K562 (cell line): ENCODE results near the gene B4GALT5. TPM values are rescaled to one million over a fixed set of nuclear protein-coding genes. Genes with fewer than 3 reads are reported as not detected.
A peak's percentile ranks its signal among the peaks of the same experiment; 100 is the strongest.

Experiments used
- ATF3 ChIP-seq, 2 experiments: fragments of 450-650 bp in 1 of 2; sonication (generic) in 1 of 2; formaldehyde crosslinking in 1 of 2; IDR thresholded peaks in 1 of 2; conservative IDR thresholded peaks in 1 of 2; 2 replicates each; pipeline versions ENCODE4 v1.6.1 to v1.8.1; 2016 to 2023; ENCODE audit warnings: mild to moderate bottlenecking in 2 of 2, moderate library complexity in 2 of 2, inconsistent platforms in 1 of 2, missing genetic modification reagents in 1 of 2
- MGA ChIP-seq: fragments of 450-650 bp; IDR thresholded peaks from 2 replicates; pipeline ENCODE4 v1.6.1; 2016; ENCODE audit warnings: mild to moderate bottlenecking, moderate library complexity
- PPARD ChIP-seq: fragments of 250-450 bp; sonication (Bioruptor Pico); IDR thresholded peaks from 2 replicates; pipeline ENCODE4 v1.8.0; 2022; ENCODE audit warnings: inconsistent platforms, mild to moderate bottlenecking, moderate library complexity
- ZFPM2 ChIP-seq: fragments of 250-450 bp; sonication (Bioruptor Pico); IDR thresholded peaks from 2 replicates; pipeline ENCODE4 v1.5.1; 2022; ENCODE audit warnings: mild to moderate bottlenecking
- ZNF23 ChIP-seq: fragments of 250-450 bp; sonication (Bioruptor Pico); IDR thresholded peaks from 2 replicates; pipeline ENCODE4 v1.4.0; 2020; ENCODE audit warnings: mild to moderate bottlenecking
- ZNF384 ChIP-seq: IDR thresholded peaks from 2 replicates; pipeline ENCODE4 v1.6.1; 2012; ENCODE audit warnings: low read depth, low read length, improper control_type of control experiment
- ZNF449 ChIP-seq: fragments of 250-450 bp; sonication (Bioruptor Pico); IDR thresholded peaks from 2 replicates; pipeline ENCODE4 v1.8.0; 2022; ENCODE audit warnings: moderate library complexity, mild to moderate bottlenecking, inconsistent platforms
- ZNF695 ChIP-seq: fragments of 450-650 bp; formaldehyde crosslinking; IDR thresholded peaks from 2 replicates; pipeline ENCODE4 v1.4.0; 2020; ENCODE audit warnings: mild to moderate bottlenecking, moderate library complexity
- ZNF717 ChIP-seq: fragments of 250-450 bp; sonication (Bioruptor Pico); IDR thresholded peaks from 2 replicates; pipeline ENCODE4 v1.5.0; 2021
- polyA plus RNA-seq, 8 experiments: library from polyadenylated mRNA; depleted of rRNA in 4 of 8; stranded (reverse) in 5 of 8; unstranded in 3 of 8; fragments of >200 nt; fragmentation: Nextera tagmentation in 2 of 8; fragmentation: Illumina TruSeq in 1 of 8; extraction: Ambion mirVana in 2 of 8; extraction: Trizol in 1 of 8; gene quantifications; 2 replicates each; pipeline versions ENCODE4 v1.2.1 to v1.2.3, GENCODE V29; 2011 to 2014; ENCODE audit warnings: inconsistent platforms in 1 of 8, missing spikeins in 1 of 8
- total RNA-seq, 7 experiments: library from RNA; depleted of rRNA in 6 of 7; stranded (reverse); fragments of >200 nt in 6 of 7; fragmentation: Illumina TruSeq in 2 of 7; extraction: Trizol in 2 of 7; gene quantifications; 2 replicates each; pipeline versions ENCODE4 v1.2.1 to v1.2.3, GENCODE V29; 2011 to 2021; ENCODE audit warnings: low replicate concordance in 1 of 7

The B4GALT5 gene
- total and polyA plus RNA-seq, 9 of the 15 experiments (the other 6 are each of a cell fraction or from before 2014, with no cell fraction given), result 8.5 to 32.6 (median 23.4) TPM

- TF ChIP-seq ATF3 (IDR thresholded peaks at IDR 0.05), result no peak
- no peak for TF ChIP-seq ATF3 (CRISPR knock-in tag; conservative IDR thresholded peaks at IDR 0.05)
- TF ChIP-seq MGA, result peak; percentile 90
- no peak for TF ChIP-seq ZNF384
- TF ChIP-seq ZFPM2 (CRISPR knock-in tag), result no peak
- no peak for TF ChIP-seq ZNF695 (CRISPR knock-in tag)
- TF ChIP-seq ZNF23 (CRISPR knock-in tag), result no peak
- TF ChIP-seq PPARD (CRISPR knock-in tag), result no peak
- no peak for TF ChIP-seq ZNF449 (CRISPR knock-in tag)
- no peak for TF ChIP-seq ZNF717
Measured at GRCh38 chr20:49610691-49611538, 102.8 kb downstream of the B4GALT5 start (continued).
